ENCODE results near the gene UNC45A. TPM values are rescaled to one million over a fixed set of nuclear protein-coding genes. Genes with fewer than 3 reads are reported as not detected.

UNC45A gene
- total and polyA plus RNA-seq, 8 donors, result 29.2 to 51.3 (median 34.2) TPM

GRCh38 chr15:90910441-90911301 is 24.4 kb upstream of the UNC45A start:
- FAIRE-seq (no peak), ATAC-seq (no peak), DNase-seq (peak in 1 of 6 donors; percentile 53)
- H3K9me3 ChIP-seq, result no peaks in the 10 kb centered on the region
- 94 to 95% methylated on average over 24 of the region's 24 CpGs for WGBS, 2 donors
- no peaks in the 10 kb centered on the region for H3K27me3 ChIP-seq
- H3K27ac ChIP-seq, result no peak overlapping the region
- no peak for TF ChIP-seq CTCF (IDR thresholded peaks at IDR 0.05)
- H3K4me3 ChIP-seq, result no peak overlapping the region
- H3K36me3 ChIP-seq, result peaks cover 13 to 77% (median 54%) of the 10 kb centered on the region in 3 donors
- H3K4me1 ChIP-seq, result peaks cover 4 to 16% (median 11%) of the 10 kb centered on the region in 3 donors
- intact Hi-C loops (cut with DNase I), result no loop called here

- DNase-seq (peak in 1 of 6 donors; percentile 63), ATAC-seq (no peak), FAIRE-seq (no peak)
- WGBS, 2 donors, result 90 to 92% methylated on average over 19 of the region's 19 CpGs
- Histone ChIP-seq H3K27ac (no peak overlapping the region), H3K4me1 (peaks cover 0 to 10% (median 8%) of the 10 kb centered on the region in 3 donors), H3K27me3 (no peaks in the 10 kb centered on the region), H3K9me3 (no peaks in the 10 kb centered on the region), H3K36me3 (peaks cover 13 to 83% (median 54%) of the 10 kb centered on the region in 3 donors), H3K4me3 (no peak overlapping the region)
- TF ChIP-seq CTCF (IDR thresholded peaks at IDR 0.05), result no peak
- intact Hi-C loops (cut with DNase I), result no loop called here
Measured at GRCh38 chr15:90911302-90911623, 23.8 kb upstream of the UNC45A start.

- Histone ChIP-seq H3K4me1 (peaks cover 0 to 1% (median 0%) of the 10 kb centered on the region in 3 donors), H3K27ac (no peak overlapping the region), H3K36me3 (peaks cover 13 to 83% (median 56%) of the 10 kb centered on the region in 3 donors), H3K27me3 (no peaks in the 10 kb centered on the region), H3K4me3 (no peak overlapping the region), H3K9me3 (no peaks in the 10 kb centered on the region)
- 92 to 94% methylated on average over 30 of the region's 30 CpGs for WGBS, 2 donors
- DNase-seq, result peak in 1 of 6 donors; percentile 61
- TF ChIP-seq CTCF (IDR thresholded peaks at IDR 0.05), result no peak
- no peak for ATAC-seq
- FAIRE-seq, result no peak
- intact Hi-C loops (cut with DNase I), result no loop called here
Measured at GRCh38 chr15:90911906-90912769, 22.9 kb upstream of the UNC45A start.

- Histone ChIP-seq H3K36me3 (peaks cover 13 to 87% (median 52%) of the 10 kb centered on the region in 3 donors), H3K4me3 (no peak overlapping the region)
- 92 to 96% methylated on average over 7 of the region's 7 CpGs for WGBS, 2 donors
Measured at GRCh38 chr15:90912770-90913075, 22.4 kb upstream of the UNC45A start.

More at GRCh38 chr15:90912770-90913075, 22.4 kb upstream of the UNC45A start:
- no peaks in the 10 kb centered on the region for H3K27me3 ChIP-seq
- TF ChIP-seq CTCF (IDR thresholded peaks at IDR 0.05), result no peak
- no peak for DNase-seq
- no peak for FAIRE-seq
- intact Hi-C loops (cut with DNase I), result no loop called here
- no peak for ATAC-seq
- no peaks in the 10 kb centered on the region for H3K4me1 ChIP-seq
- H3K27ac ChIP-seq, result no peak overlapping the region
- H3K9me3 ChIP-seq, result no peaks in the 10 kb centered on the region

Data from pancreas (tissue), 10 donors.